Endothelial cell of umbilical vein (primary cell): Measurements from ENCODE around the gene ACER2. TPM values are rescaled to one million over a fixed set of nuclear protein-coding genes. Genes with fewer than 3 reads are reported as not detected.

Experiments
- BruUV-seq: library from RNA; stranded (reverse); fragments of 400-500 nt; replicated peaks from 2 replicates; lab custom pipeline; 2021; lab: Mats Ljungman, UMichigan
- CTCF ChIA-PET: fragments of 300-600, 350-600 bp; sonication (Branson Sonifier 250); formaldehyde crosslinking; loops from one replicate; lab custom pipeline; 2021; ENCODE audit warnings: antibody characterized with exemption, inconsistent platforms; lab: Charles Lee
- POLR2A ChIA-PET: fragments of 300-600, 350-600 bp; sonication (Branson Sonifier 250); formaldehyde crosslinking; loops from one replicate; lab custom pipeline; 2021; ENCODE audit warnings: antibody characterized with exemption, inconsistent platforms; lab: Charles Lee
- DNase-seq: peaks from one replicate; pipeline ENCODE4 v3.0.0-alpha.2; 2011; ENCODE audit warnings: low read depth, low spot score
- FAIRE-seq: peaks from 2 replicates; lab custom pipeline; 2011; peaks lifted over from hg19 to GRCh38; lab: Jason Lieb, UNC
- H2AFZ ChIP-seq: 2 replicates; pipeline ENCODE4 v1.6.0; 2012; ENCODE audit warnings: low read depth, low read length, control low read depth, inconsistent platforms
- H3K27ac ChIP-seq: 2 replicates; pipeline ENCODE4 v1.5.1; 2011; ENCODE audit warnings: low read depth, mild to moderate bottlenecking, control low read depth, low read length, moderate library complexity; ENCODE audit not compliant: insufficient read depth
- H3K27me3 ChIP-seq, 2 experiments: 2 replicates each; pipeline versions ENCODE4 v1.6.0 to v1.6.1; 2011; ENCODE audit warnings: low read length in 2 of 2, mixed read lengths in 1 of 2; ENCODE audit not compliant: control insufficient read depth in 2 of 2, insufficient read depth in 2 of 2
- H3K36me3 ChIP-seq, 2 experiments: 2 replicates in 1 of 2; 3 replicates in 1 of 2; pipeline ENCODE4 v1.5.1; 2011; ENCODE audit warnings: low read length in 2 of 2, mild to moderate bottlenecking in 1 of 2, moderate library complexity in 1 of 2; ENCODE audit not compliant: control insufficient read depth in 2 of 2, insufficient read depth in 2 of 2; ENCODE audit errors: extremely low read depth in 1 of 2
- H3K4me1 ChIP-seq: 3 replicates; pipeline ENCODE4 v1.5.1; 2011; ENCODE audit warnings: mild to moderate bottlenecking, low read length; ENCODE audit not compliant: control insufficient read depth, insufficient read depth; ENCODE audit errors: extremely low read depth
- H3K4me2 ChIP-seq: 2 replicates; pipeline ENCODE4 v1.6.1; 2011; ENCODE audit warnings: low read length, control low read depth, mixed read lengths; ENCODE audit not compliant: insufficient read depth
- H3K4me3 ChIP-seq, 3 experiments: fragments of 200-600 bp in 1 of 3; sonication (generic), shearing (Covaris generic) in 1 of 3; replicated peaks in 1 of 3; 2 replicates each; pipeline ENCODE4 v1.5.1; 2011 to 2016; ENCODE audit warnings: control low read depth in 3 of 3, low read length in 3 of 3, mild to moderate bottlenecking in 2 of 3, inconsistent platforms in 1 of 3, low read depth in 1 of 3, moderate library complexity in 1 of 3; ENCODE audit not compliant: insufficient read depth in 1 of 3
- H3K79me2 ChIP-seq: 2 replicates; pipeline ENCODE4 v1.6.0; 2012; ENCODE audit warnings: low read length, inconsistent platforms; ENCODE audit not compliant: control insufficient read depth, insufficient read depth
- H3K9ac ChIP-seq: replicated peaks from 2 replicates; pipeline ENCODE3; 2011; ENCODE audit warnings: low read length, control low read depth; ENCODE audit not compliant: insufficient read depth; ENCODE audit errors: extremely low read depth
- H3K9me1 ChIP-seq: replicated peaks from 3 replicates; pipeline ENCODE4 v1.6.0; 2011; ENCODE audit warnings: mild to moderate bottlenecking, low read length; ENCODE audit not compliant: control insufficient read depth, insufficient read depth; ENCODE audit errors: extremely low read depth
- H3K9me3 ChIP-seq: replicated peaks from 2 replicates; pipeline ENCODE4 v1.5.1; 2012; ENCODE audit warnings: low read length, inconsistent platforms; ENCODE audit not compliant: control insufficient read depth, insufficient read depth
- H4K20me1 ChIP-seq: replicated peaks from 2 replicates; pipeline ENCODE3; 2011; ENCODE audit warnings: mild to moderate bottlenecking, low read length; ENCODE audit not compliant: control insufficient read depth, insufficient read depth; ENCODE audit errors: extremely low read depth
- EZH2 ChIP-seq: IDR thresholded peaks from 2 replicates; pipeline ENCODE4 v1.6.1; 2012; ENCODE audit warnings: borderline replicate concordance, low read depth, mild to moderate bottlenecking, moderate library complexity, low read length, inconsistent platforms; ENCODE audit not compliant: severe bottlenecking
- FOS ChIP-seq: IDR thresholded peaks from 2 replicates; pipeline ENCODE4 v1.6.1; 2011; ENCODE audit warnings: mild to moderate bottlenecking, low read length, moderate library complexity, borderline replicate concordance; ENCODE audit not compliant: insufficient read depth
- GATA2 ChIP-seq: IDR thresholded peaks from 2 replicates; pipeline ENCODE4 v1.7.0; 2011; ENCODE audit warnings: low read depth, mild to moderate bottlenecking, moderate library complexity, mixed read lengths, low read length; ENCODE audit not compliant: insufficient read length, insufficient read depth
- JUN ChIP-seq: IDR thresholded peaks from 2 replicates; pipeline ENCODE4 v1.6.1; 2011; ENCODE audit warnings: borderline replicate concordance, low read depth; ENCODE audit not compliant: insufficient read length, insufficient read depth
- MYC ChIP-seq: IDR thresholded peaks from one replicate; pipeline ENCODE4 v1.6.1; 2011; ENCODE audit warnings: mild to moderate bottlenecking, low read depth, low read length
- POLR2A ChIP-seq: IDR thresholded peaks from 2 replicates; pipeline ENCODE4 v1.6.1; 2012; ENCODE audit warnings: low read depth, mild to moderate bottlenecking, control low read depth, low read length
- dilution Hi-C: fragments of 300-500 bp; cut with MboI; formaldehyde crosslinking; loops from one replicate; pipeline ENCODE4 v1.15.0; 2019; ENCODE audit warnings: low sequenced_read_pairs; ENCODE audit not compliant: extremely low pct_ligation_motif_present
- intact Hi-C: fragments of 100-400 bp; cut with micrococcal nuclease; formaldehyde crosslinking; loops from one replicate; pipeline ENCODE4 v1.10.0; 2022
- polyA plus RNA-seq, 4 experiments: library from polyadenylated mRNA; depleted of rRNA in 3 of 4; stranded (reverse) in 3 of 4; unstranded in 1 of 4; fragments of >200 nt; gene quantifications; 2 replicates each; pipeline versions ENCODE4 v1.2.1 to v1.2.3, GENCODE V29; 2011 to 2012; ENCODE audit warnings: missing spikeins in 1 of 4
- total RNA-seq: library from RNA; stranded (reverse); gene quantifications from 2 replicates; pipeline ENCODE4 v1.2.3, GENCODE V29; 2021
- TF ChIP-seq, protein P1 (sequence below): IDR thresholded peaks from 2 replicates; pipeline ENCODE4 v1.6.1; 2011; ENCODE audit not compliant: insufficient read depth, insufficient read length
- TF ChIP-seq, protein P2 (sequence below), 2 donors: IDR thresholded peaks; 1 replicate in 1 of 2; 2 replicates in 1 of 2; pipeline ENCODE4 v1.5.1; 2011; ENCODE audit warnings: low read length in 2 of 2, mild to moderate bottlenecking in 2 of 2, moderate library complexity in 2 of 2, control low read depth in 1 of 2, inconsistent platforms in 1 of 2, low read depth in 1 of 2; ENCODE audit not compliant: insufficient read depth in 1 of 2; ENCODE audit errors: extremely low read depth in 1 of 2

The ACER2 gene
- total and polyA plus RNA-seq, 2 donors (not counting 3 experiments of a cell fraction or from before 2014, with no cell fraction given), result 5.2 to 7.3 TPM

DNA sequence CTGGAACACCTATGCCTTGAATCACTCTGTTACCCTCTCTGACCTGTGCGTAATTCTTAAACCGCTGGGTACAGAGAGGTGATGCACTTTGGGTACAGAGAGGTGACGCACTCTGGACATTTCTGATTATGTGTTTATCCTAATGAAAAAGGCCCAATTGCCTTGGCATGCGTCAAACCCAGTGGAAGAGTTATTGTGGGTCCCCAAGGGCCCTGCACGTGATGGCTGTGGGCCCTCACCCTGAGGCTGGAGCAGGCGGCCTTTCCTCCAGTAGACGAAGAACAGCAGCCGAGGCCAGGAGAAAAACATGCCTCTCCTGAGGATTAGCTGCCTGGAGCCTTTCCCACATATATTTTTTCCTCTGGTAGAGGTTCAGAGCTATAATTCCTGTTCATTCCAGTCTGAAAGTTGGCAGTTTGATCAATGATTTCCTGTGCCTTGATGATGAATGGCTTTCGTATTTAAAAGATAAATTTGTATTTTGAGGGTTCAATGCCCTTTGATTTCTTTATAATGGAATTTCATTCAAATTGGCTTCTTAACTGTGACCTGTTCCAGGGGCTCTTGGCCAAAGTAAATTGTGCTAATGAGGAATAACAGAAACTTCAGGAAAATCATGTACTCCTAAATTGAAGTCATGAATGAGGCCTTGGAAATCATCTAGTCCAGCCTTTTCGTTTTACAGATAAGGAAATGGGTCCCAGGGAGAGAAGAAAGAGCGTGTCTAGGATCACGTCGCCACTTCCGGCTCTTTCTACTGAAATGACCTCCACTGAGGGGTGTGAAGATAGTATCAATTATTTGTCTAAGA lies 22.8 kb downstream of the ACER2 start:
- no peaks in the 10 kb centered on the region for H3K79me2 ChIP-seq
- H3K27me3 ChIP-seq, result no peaks in the 10 kb centered on the region
- ChIA-PET CTCF (interaction anchor here (1.1 to 3.0 kb wide), 3 partner anchors 26 to 40 kb away, joined by 3 to 9 read pairs (median 3); no protein-coding TSS in a partner anchor), POLR2A (interaction anchor here (0.6 kb wide), 1 partner anchor 254 kb away, joined by 4 read pairs; no protein-coding TSS in a partner anchor)
- TF ChIP-seq POLR2A, result peak; percentile 52
- TF ChIP-seq MYC, result no peak
- TF ChIP-seq FOS, result no peak
- TF ChIP-seq JUN, result no peak
- TF ChIP-seq, protein P1, sequence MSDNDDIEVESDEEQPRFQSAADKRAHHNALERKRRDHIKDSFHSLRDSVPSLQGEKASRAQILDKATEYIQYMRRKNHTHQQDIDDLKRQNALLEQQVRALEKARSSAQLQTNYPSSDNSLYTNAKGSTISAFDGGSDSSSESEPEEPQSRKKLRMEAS, result no peak
- TF ChIP-seq EZH2, result no peak
- TF ChIP-seq GATA2, result peak; percentile 90
- TF ChIP-seq, protein P2, sequence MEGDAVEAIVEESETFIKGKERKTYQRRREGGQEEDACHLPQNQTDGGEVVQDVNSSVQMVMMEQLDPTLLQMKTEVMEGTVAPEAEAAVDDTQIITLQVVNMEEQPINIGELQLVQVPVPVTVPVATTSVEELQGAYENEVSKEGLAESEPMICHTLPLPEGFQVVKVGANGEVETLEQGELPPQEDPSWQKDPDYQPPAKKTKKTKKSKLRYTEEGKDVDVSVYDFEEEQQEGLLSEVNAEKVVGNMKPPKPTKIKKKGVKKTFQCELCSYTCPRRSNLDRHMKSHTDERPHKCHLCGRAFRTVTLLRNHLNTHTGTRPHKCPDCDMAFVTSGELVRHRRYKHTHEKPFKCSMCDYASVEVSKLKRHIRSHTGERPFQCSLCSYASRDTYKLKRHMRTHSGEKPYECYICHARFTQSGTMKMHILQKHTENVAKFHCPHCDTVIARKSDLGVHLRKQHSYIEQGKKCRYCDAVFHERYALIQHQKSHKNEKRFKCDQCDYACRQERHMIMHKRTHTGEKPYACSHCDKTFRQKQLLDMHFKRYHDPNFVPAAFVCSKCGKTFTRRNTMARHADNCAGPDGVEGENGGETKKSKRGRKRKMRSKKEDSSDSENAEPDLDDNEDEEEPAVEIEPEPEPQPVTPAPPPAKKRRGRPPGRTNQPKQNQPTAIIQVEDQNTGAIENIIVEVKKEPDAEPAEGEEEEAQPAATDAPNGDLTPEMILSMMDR (IDR thresholded peaks at IDR 0.05; ENCODE audit: extremely low read depth in 1 of 2, insufficient read depth in 1 of 2, low read depth in 1 of 2, low read length in 2 of 2), result no peak
- H3K9me1 ChIP-seq, result no peaks in the 10 kb centered on the region
- dilution Hi-C loops (no loop called here), intact Hi-C loops (loop anchor here (1.0 kb wide), 1 partner anchor 45 kb away; no protein-coding TSS in a partner anchor)
- FAIRE-seq (peak; percentile 83), DNase-seq (peak; percentile 95)
- H4K20me1 ChIP-seq, result no peaks in the 10 kb centered on the region
- no TSS peak for BruUV-seq
- no peaks in the 10 kb centered on the region for H3K9me3 ChIP-seq
- no peak overlapping the region for H3K9ac ChIP-seq
- H3K4me3 ChIP-seq, result no peak overlapping the region
- peaks cover 3% of the 10 kb centered on the region in 2 experiments for H3K36me3 ChIP-seq
- peaks cover 14% of the 10 kb centered on the region for H3K4me1 ChIP-seq
- peak overlapping the region; percentile 45 for H3K27ac ChIP-seq
- H3K4me2 ChIP-seq, result peak overlapping the region; percentile 10
- H2AFZ ChIP-seq, result no peak overlapping the region
